ENCODE data around the gene LALBA. TPM values are rescaled to one million over a fixed set of nuclear protein-coding genes. Genes with fewer than 3 reads are reported as not detected.
A peak's percentile ranks its signal among the peaks of the same experiment; 100 is the strongest.
"Not testable (repeated sequence)": the region's sequence is repeated elsewhere in the genome, so short reads cannot be mapped to it uniquely, and the experiment has no call there.

Gene LALBA
- total RNA-seq, 6 donors from 2014 or later: not detected

DNA sequence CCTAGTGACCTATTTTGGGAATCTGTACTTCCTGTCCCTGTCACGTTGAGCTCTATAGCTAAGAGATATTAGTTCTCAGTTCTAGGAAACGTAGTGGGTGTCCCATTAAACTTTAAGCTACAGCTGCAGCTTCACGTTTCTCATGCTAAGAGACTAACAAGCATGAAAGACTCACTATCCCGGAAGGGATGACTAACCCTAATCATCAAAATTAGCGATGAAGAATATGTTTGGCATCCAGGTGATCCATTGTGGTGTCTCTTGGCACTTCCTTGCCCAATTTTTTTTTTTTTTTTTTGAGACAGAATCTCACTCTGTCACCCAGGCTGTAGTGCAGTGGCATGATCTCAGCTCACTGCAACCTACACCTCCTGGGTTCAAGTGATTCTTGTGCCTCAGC, 11.0 kb upstream of the LALBA start:
- no peaks in the 10 kb centered on the region for H3K4me1 ChIP-seq
- no peaks in the 10 kb centered on the region for H3K27me3 ChIP-seq
- H3K9me3 ChIP-seq: no peaks in the 10 kb centered on the region
- DNase-seq (no peak), ATAC-seq (ENCODE audit: low FRiP score in 2 of 2) (no peak)
- H3K27ac ChIP-seq: no peak overlapping the region
- WGBS, 2 donors: 51 to 57% methylated on average over 5 of the region's 5 CpGs
- no peak overlapping the region for H3K4me3 ChIP-seq
- no peaks in the 10 kb centered on the region for H3K36me3 ChIP-seq
- TF ChIP-seq, protein P1, sequence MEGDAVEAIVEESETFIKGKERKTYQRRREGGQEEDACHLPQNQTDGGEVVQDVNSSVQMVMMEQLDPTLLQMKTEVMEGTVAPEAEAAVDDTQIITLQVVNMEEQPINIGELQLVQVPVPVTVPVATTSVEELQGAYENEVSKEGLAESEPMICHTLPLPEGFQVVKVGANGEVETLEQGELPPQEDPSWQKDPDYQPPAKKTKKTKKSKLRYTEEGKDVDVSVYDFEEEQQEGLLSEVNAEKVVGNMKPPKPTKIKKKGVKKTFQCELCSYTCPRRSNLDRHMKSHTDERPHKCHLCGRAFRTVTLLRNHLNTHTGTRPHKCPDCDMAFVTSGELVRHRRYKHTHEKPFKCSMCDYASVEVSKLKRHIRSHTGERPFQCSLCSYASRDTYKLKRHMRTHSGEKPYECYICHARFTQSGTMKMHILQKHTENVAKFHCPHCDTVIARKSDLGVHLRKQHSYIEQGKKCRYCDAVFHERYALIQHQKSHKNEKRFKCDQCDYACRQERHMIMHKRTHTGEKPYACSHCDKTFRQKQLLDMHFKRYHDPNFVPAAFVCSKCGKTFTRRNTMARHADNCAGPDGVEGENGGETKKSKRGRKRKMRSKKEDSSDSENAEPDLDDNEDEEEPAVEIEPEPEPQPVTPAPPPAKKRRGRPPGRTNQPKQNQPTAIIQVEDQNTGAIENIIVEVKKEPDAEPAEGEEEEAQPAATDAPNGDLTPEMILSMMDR (IDR thresholded peaks at IDR 0.05): no peak
- no peak for TF ChIP-seq EP300 (IDR thresholded peaks at IDR 0.05)

DNA sequence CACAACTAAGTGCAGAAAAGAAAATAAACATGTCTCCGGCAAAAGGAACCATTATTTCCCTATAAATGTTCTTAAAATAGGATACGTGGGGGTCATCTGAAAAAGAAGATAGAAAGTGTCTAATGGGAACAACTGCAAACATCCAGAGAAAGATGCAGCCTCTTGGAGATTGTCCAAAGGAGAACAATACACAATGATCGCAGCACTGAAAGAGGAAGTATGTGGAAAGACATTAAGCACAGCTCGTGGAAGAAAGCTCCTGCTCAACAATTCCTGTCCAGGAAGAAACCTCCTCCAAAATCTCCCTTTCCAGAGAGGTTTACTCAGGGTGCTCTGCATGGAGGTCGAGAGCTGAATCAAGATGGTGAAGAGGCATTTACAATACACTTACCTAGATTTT, 2.5 kb upstream of the LALBA start:
- Histone ChIP-seq H3K27me3 (no peaks in the 10 kb centered on the region), H3K27ac (no peak overlapping the region), H3K4me1 (no peaks in the 10 kb centered on the region), H3K9me3 (no peaks in the 10 kb centered on the region), H3K4me3 (no peak overlapping the region), H3K36me3 (no peaks in the 10 kb centered on the region)
- DNase-seq (no peak), ATAC-seq (ENCODE audit: low FRiP score in 2 of 2) (no peak)
- TF ChIP-seq POLR2AphosphoS5 (IDR thresholded peaks at IDR 0.05) (no peak), EP300 (IDR thresholded peaks at IDR 0.05) (no peak), POLR2A (IDR thresholded peaks at IDR 0.05) (no peak)
- TF ChIP-seq, protein P1 (IDR thresholded peaks at IDR 0.05): no peak
- WGBS, 2 donors: 18 to 21% methylated on average over 5 of the region's 5 CpGs

DNA sequence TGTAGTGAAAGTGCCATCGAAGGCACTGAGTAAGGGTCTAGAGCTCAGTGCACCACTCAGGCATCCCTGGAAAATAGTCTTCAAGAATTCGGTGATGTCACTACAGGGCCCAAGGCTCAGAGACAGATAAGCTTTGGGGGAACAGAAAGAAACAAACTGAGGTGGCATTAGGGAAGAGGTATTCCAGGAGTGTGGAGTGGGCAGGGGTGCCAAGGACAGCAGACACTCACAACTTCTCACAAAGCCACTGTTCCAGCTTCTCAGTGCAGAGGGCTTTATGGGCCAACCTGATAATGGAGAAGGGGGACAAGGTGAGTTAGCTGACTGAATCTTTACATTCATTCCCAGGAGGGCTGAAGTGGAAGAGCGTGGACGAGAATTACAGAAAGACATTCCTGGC, 2.1 kb downstream of the LALBA start:
- no peaks in the 10 kb centered on the region for H3K9me3 ChIP-seq
- H3K4me3 ChIP-seq: no peak overlapping the region
- no peaks in the 10 kb centered on the region for H3K36me3 ChIP-seq
- no peak for ATAC-seq (ENCODE audit: low FRiP score in 2 of 2)
- no peaks in the 10 kb centered on the region for H3K4me1 ChIP-seq
- DNase-seq: no peak
- 82 to 85% methylated on average over 4 of the region's 4 CpGs for WGBS, 2 donors
- TF ChIP-seq, protein P1 (IDR thresholded peaks at IDR 0.05): no peak
- TF ChIP-seq POLR2AphosphoS5 (IDR thresholded peaks at IDR 0.05) (no peak), EP300 (IDR thresholded peaks at IDR 0.05) (no peak), POLR2A (IDR thresholded peaks at IDR 0.05) (no peak)
- H3K27me3 ChIP-seq: no peaks in the 10 kb centered on the region
- no peak overlapping the region for H3K27ac ChIP-seq

DNA sequence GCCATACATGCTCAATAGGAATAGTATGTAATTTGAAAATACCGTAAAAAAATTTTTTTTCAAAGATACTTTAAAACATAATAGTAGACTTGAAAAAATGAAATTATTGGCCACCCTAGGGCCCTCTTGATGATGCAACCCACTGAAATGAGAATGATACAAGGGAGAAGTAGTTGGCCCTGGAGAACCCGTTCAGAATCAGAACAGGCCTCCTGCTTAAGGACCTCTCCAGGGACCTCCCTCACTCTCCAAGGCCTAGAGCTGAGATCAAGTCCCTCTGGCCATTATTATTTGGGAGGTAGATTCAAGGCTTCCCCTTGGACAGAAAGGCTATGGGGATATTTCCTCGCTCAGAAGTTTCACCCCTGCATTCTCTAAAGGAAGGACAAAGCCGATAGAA, 11.9 kb downstream of the LALBA start:
- Histone ChIP-seq H3K36me3 (no peaks in the 10 kb centered on the region), H3K9me3 (no peaks in the 10 kb centered on the region), H3K4me1 (no peaks in the 10 kb centered on the region), H3K27me3 (no peaks in the 10 kb centered on the region), H3K4me3 (no peak overlapping the region), H3K27ac (no peak overlapping the region)
- DNase-seq: no peak
- no peak for TF ChIP-seq EP300 (IDR thresholded peaks at IDR 0.05)
- TF ChIP-seq POLR2AphosphoS5 (IDR thresholded peaks at IDR 0.05): no peak
- TF ChIP-seq POLR2A (IDR thresholded peaks at IDR 0.05): no peak
- TF ChIP-seq, protein P1 (IDR thresholded peaks at IDR 0.05): no peak
- no peak for ATAC-seq (ENCODE audit: low FRiP score in 2 of 2)
- 68 to 98% methylated on average over 4 of the region's 4 CpGs for WGBS, 2 donors

DNA sequence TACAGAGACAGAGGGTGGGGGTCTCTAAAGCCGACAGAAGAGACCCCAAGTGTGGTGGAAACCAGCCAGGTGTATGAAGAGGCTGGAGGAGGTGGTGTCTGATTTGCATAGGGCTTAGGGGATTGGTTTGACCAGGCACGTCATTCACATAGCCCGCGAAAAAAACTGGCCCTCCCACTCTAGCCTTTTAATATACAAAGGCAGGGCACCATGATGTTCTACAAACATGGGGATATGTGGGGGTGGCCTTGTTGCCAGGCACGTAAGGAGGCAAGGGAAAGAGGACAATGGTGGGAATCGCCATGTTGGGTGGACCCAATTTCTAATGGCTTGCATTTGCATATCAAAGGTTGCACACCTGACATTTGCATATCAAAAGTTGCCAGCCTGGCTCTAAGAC, 13.2 kb downstream of the LALBA start:
- TF ChIP-seq EP300 (IDR thresholded peaks at IDR 0.05) (no peak), POLR2A (IDR thresholded peaks at IDR 0.05) (no peak), POLR2AphosphoS5 (IDR thresholded peaks at IDR 0.05) (no peak)
- TF ChIP-seq, protein P1 (IDR thresholded peaks at IDR 0.05): no peak
- Histone ChIP-seq H3K27me3 (no peaks in the 10 kb centered on the region), H3K4me1 (no peaks in the 10 kb centered on the region), H3K9me3 (no peaks in the 10 kb centered on the region), H3K27ac (no peak overlapping the region), H3K36me3 (no peaks in the 10 kb centered on the region), H3K4me3 (no peak overlapping the region)
- 79 to 82% methylated on average over 6 of the region's 6 CpGs for WGBS, 2 donors
- ATAC-seq (ENCODE audit: low FRiP score in 2 of 2) (no peak), DNase-seq (no peak)

DNA sequence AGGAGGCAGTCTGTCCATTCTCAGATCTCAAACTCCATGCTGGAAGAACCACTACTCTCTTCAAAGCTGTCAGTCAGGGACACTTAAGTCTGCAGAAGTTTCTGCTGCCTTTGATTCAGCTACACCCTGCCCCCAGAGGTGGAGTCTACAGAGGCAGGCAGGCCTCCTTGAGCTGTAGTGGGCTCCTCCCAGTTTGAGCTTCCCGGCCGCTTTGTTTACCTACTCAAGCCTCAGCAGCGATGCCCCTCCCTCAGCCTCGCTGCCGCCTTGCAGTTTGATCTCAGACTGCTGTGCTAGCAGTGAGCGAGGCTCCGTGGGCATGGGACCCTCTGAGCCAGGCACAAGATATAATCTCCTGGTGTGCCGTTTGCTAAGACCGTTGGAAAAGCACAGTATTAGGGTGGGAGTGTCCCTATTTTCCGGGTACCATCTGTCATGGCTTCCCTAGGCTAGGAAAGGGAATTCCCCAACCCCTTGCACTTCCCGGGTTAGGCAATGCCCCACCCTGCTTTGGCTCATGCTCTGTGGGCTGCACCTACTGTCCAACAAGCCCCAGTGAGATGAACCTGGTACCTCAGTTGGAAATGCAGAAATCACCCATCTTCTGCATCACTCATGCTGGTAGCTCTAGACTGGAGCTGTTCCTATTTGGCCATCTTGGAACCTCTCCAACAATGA, 16.0 kb downstream of the LALBA start:
- not testable (repeated sequence) for H3K9me3 ChIP-seq; H3K27me3 ChIP-seq; H3K27ac ChIP-seq; ATAC-seq (ENCODE audit: low FRiP score in 2 of 2); H3K4me1 ChIP-seq; H3K36me3 ChIP-seq
- WGBS, 2 donors: 54% methylated on average over 11 of the region's 11 CpGs; no CpG with 5 or more reads in 1 of the 2 donors
- H3K4me3 ChIP-seq: peak overlapping the region in 2 of 4 donors; percentile 28 to 29
- peak; percentile 38 to 81 for DNase-seq

DNA sequence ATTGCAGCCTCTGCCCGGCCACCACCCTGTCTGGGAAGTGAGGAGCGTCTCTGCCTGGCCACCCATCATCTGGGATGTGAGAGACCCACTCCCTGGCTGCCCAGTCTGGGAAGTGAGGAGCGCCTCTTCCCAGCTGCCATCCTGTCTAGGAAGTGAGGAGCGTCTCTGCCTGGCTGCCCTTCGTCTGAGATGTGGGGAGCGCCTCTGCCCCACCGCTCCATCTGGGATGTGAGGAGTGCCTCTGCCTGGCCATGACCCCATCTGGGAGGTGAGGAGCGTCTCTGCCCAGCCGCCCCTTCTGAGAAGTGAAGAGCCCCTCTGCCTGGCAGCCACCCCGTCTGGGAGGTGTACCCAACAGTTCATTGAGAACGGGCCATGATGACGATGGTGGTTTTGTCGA, 18.2 kb downstream of the LALBA start:
- WGBS, 2 donors: 86 to 91% methylated on average over 6 to 13 of the region's 13 CpGs
- DNase-seq: peak in 1 of 2 donors; percentile 37

More for the DNA sequence above, 18.2 kb downstream of the LALBA start:
- H3K36me3 ChIP-seq; ATAC-seq (ENCODE audit: low FRiP score in 2 of 2); H3K4me1 ChIP-seq; H3K27me3 ChIP-seq; H3K9me3 ChIP-seq; H3K4me3 ChIP-seq; H3K27ac ChIP-seq: not testable (repeated sequence)
